ENCODE measurements around the gene FBXL20.

GRCh38 chr17:39235555-39236449 is 165.6 kb downstream of the FBXL20 start:
- TF ChIP-seq POLR2A (IDR thresholded peaks at IDR 0.05), result no peak
- peak in 2 of 4 experiments; percentile 7 to 9 for TF ChIP-seq CTCF (IDR thresholded peaks at IDR 0.05)
